Keratinocyte (primary cell): Measurements from ENCODE around the gene SCUBE1.

ENCODE experiments used
- EZH2 ChIP-seq: IDR thresholded peaks from one replicate; pipeline ENCODE4 v1.6.1; 2012; ENCODE audit warnings: inconsistent platforms, mild to moderate bottlenecking, low read length, moderate library complexity
- TF ChIP-seq, protein P1 (sequence below), 3 experiments: IDR thresholded peaks in 1 of 3; conservative IDR thresholded peaks in 1 of 3; optimal IDR thresholded peaks in 1 of 3; 2 replicates in 2 of 3; 3 replicates in 1 of 3; pipeline versions ENCODE3 to v1.5.1; 2011; ENCODE audit warnings: low read length in 3 of 3, mild to moderate bottlenecking in 3 of 3, moderate library complexity in 2 of 3, control low read depth in 1 of 3, inconsistent platforms in 1 of 3; ENCODE audit not compliant: insufficient read depth in 2 of 3; ENCODE audit errors: extremely low read depth in 1 of 3

DNA sequence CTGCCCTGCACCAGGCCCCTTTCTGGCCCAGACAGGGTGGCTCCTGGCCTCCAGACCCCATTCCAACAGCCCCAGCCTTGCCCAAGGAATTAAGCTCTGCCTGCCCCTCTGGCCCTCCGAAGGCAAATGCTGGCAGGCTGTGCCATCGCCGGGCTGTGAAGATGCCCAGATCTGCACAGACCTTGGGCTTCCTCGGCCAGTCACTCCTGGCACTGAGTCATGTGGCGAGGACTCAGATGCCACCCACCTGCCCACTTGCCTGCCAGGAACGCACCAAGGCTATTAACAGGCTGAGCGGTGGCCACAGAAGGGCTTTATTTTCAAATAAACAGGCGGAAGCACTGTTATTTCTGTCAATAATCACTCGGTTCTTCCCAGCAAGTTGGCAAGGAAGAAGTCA, 105.9 kb downstream of the SCUBE1 start:
- TF ChIP-seq, protein P1, sequence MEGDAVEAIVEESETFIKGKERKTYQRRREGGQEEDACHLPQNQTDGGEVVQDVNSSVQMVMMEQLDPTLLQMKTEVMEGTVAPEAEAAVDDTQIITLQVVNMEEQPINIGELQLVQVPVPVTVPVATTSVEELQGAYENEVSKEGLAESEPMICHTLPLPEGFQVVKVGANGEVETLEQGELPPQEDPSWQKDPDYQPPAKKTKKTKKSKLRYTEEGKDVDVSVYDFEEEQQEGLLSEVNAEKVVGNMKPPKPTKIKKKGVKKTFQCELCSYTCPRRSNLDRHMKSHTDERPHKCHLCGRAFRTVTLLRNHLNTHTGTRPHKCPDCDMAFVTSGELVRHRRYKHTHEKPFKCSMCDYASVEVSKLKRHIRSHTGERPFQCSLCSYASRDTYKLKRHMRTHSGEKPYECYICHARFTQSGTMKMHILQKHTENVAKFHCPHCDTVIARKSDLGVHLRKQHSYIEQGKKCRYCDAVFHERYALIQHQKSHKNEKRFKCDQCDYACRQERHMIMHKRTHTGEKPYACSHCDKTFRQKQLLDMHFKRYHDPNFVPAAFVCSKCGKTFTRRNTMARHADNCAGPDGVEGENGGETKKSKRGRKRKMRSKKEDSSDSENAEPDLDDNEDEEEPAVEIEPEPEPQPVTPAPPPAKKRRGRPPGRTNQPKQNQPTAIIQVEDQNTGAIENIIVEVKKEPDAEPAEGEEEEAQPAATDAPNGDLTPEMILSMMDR (optimal IDR thresholded peaks at IDR 0.05 in 1 of 3, IDR thresholded peaks at IDR 0.05 in 1 of 3, conservative IDR thresholded peaks at IDR 0.05 in 1 of 3; ENCODE audit: extremely low read depth in 1 of 3, insufficient read depth in 2 of 3, low read length in 3 of 3): no peak
- TF ChIP-seq EZH2: no peak
